Measurements from ENCODE around the gene GPRC5C. TPM values are rescaled to one million over a fixed set of nuclear protein-coding genes. Genes with fewer than 3 reads are reported as not detected.

GPRC5C gene
- total and polyA plus RNA-seq, 2 of the 8 experiments (the other 6 are each of a cell fraction or from before 2014, with no cell fraction given): 18.3 to 55.8 TPM

- H3K9ac ChIP-seq (replicated peaks in 1 of 4; ENCODE audit: extremely low read depth in 1 of 4, low read depth in 3 of 4, low read length in 3 of 4): no peak overlapping the region
- FAIRE-seq: peak; percentile 19
- no peak overlapping the region for H3K4ac ChIP-seq (replicated peaks; ENCODE audit: insufficient read length, low read depth, low read length)
- H3K36me3 ChIP-seq (ENCODE audit: control insufficient read depth in 2 of 4, insufficient read depth in 4 of 4, low read length in 3 of 4): no peaks in the 10 kb centered on the region
- H3K14ac ChIP-seq (ENCODE audit: insufficient read length): no peak overlapping the region
- H2AFZ ChIP-seq (ENCODE audit: low read length): 0 out of 2 replicates have a peak overlapping the region, but pooled peaks have one; percentile 74
- H4K91ac ChIP-seq (replicated peaks; ENCODE audit: insufficient read length, low read length): peak overlapping the region; percentile 82
- ChIA-PET POLR2A (ENCODE audit: partially characterized antibody) (interaction anchor here (0.7 to 1.2 kb wide), 2 partner anchors 9 to 73 kb away, joined by 3 read pairs; no protein-coding TSS in a partner anchor), CTCF (ENCODE audit: partially characterized antibody) (interaction anchor here (0.6 to 8.2 kb wide), 45 partner anchors 8 to 279 kb away, joined by 3 to 93 read pairs (median 5); partner anchors contain the start of genes BTBD17, CD300A and CD300LB)
- H3K4me3 ChIP-seq (ENCODE audit: extremely low read depth in 1 of 4, insufficient read depth in 2 of 4, low read depth in 3 of 4, low read length in 4 of 4): no peak overlapping the region
- WGBS, 2 experiments (ENCODE audit: extremely low coverage in 1 of 2, insufficient coverage in 1 of 2, insufficient read length in 1 of 2, insufficient replicate concordance in 2 of 2, low coverage in 1 of 2, low lambda C conversion rate in 2 of 2, missing lambda C conversion rate in 1 of 2): 37% methylated on average over 18 of the region's 18 CpGs; no CpG with 5 or more reads in 1 of the 2 experiments
- H3K23me2 ChIP-seq (ENCODE audit: low read depth, low read length): peaks cover 11% of the 10 kb centered on the region; the same call in 1 of the 2 replicates
- no peaks in the 10 kb centered on the region for H3K79me2 ChIP-seq (ENCODE audit: control insufficient read depth in 1 of 2, insufficient read depth in 2 of 2, low read length in 2 of 2)
- H4K8ac ChIP-seq (ENCODE audit: extremely low read depth, insufficient read depth, low read length): no peak overlapping the region
- no peak overlapping the region; the same call in 1 of the 2 replicates for H2AK5ac ChIP-seq (ENCODE audit: low read depth, low read length)
- H2BK12ac ChIP-seq (ENCODE audit: low read depth, low read length): peak overlapping the region; percentile 50; the same call in 1 of the 2 replicates
- DNase-seq (ENCODE audit: low read depth in 1 of 2, low spot score in 2 of 2): peak in 1 of 2 experiments; percentile 88
- H2BK120ac ChIP-seq (replicated peaks; ENCODE audit: low read depth, low read length): peak overlapping the region; percentile 45
- H4K5ac ChIP-seq (ENCODE audit: insufficient read length, low read depth, low read length): peak overlapping the region; percentile 18
- no peak overlapping the region for H3K23ac ChIP-seq (ENCODE audit: insufficient read length)
- no peaks in the 10 kb centered on the region for H3K79me1 ChIP-seq (ENCODE audit: low read depth, low read length)
- peak overlapping the region; percentile 72; the same call in 1 of the 2 replicates for H2BK20ac ChIP-seq (ENCODE audit: low read length)
- H4K20me1 ChIP-seq (replicated peaks in 1 of 2; ENCODE audit: control insufficient read depth in 1 of 2, insufficient read depth in 2 of 2, low read length in 2 of 2): peaks cover 0 to 2% of the 10 kb centered on the region in 2 experiments
- H3K18ac ChIP-seq (ENCODE audit: extremely low read depth, low read length): peak overlapping the region; percentile 32
- H3K27ac ChIP-seq (ENCODE audit: low read depth, low read length): no peak overlapping the region
- H3K56ac ChIP-seq (replicated peaks; ENCODE audit: insufficient read length, low read depth, low read length): no peak overlapping the region
- no peak overlapping the region for H3K4me2 ChIP-seq (ENCODE audit: insufficient read depth in 1 of 2, low read depth in 2 of 2, low read length in 2 of 2)
- peaks cover 3 to 31% (median 25%) of the 10 kb centered on the region in 4 experiments for H3K4me1 ChIP-seq (replicated peaks in 1 of 4; ENCODE audit: control insufficient read depth in 3 of 4, insufficient read depth in 4 of 4, low read length in 3 of 4)
- no peaks in the 10 kb centered on the region for H3K9me3 ChIP-seq (ENCODE audit: insufficient read depth in 2 of 2, low read depth in 1 of 2, low read length in 1 of 2)
- H2BK15ac ChIP-seq (ENCODE audit: low read length): 0 out of 2 replicates have a peak overlapping the region, but pooled peaks have one; percentile 61
- peak overlapping the region; percentile 77; the same call in 1 of the 2 replicates for H2BK5ac ChIP-seq (ENCODE audit: low read depth, low read length)
- H3K27me3 ChIP-seq (replicated peaks in 1 of 4; ENCODE audit: control insufficient read depth in 3 of 4, extremely low read depth in 1 of 4, insufficient read depth in 3 of 4, low read length in 3 of 4): peaks cover 0 to 14% (median 11%) of the 10 kb centered on the region in 4 experiments; a peak in 6 of 7 replicates
Measured at GRCh38 chr17:74457146-74457819, 25.4 kb downstream of the GPRC5C start.
